Natural killer cell treated with Interleukin-12 subunit alpha and Interleukin-12 subunit beta and Interleukin-15 and Interleukin-18, amount 100 ng/mL, for 72 hours (primary cell): Measurements from ENCODE around the gene STAT4. TPM values are rescaled to one million over a fixed set of nuclear protein-coding genes. Genes with fewer than 3 reads are reported as not detected.

ENCODE experiments used
- ATAC-seq, 2 donors: fragments of 150-1000 bp; cut with Tn5 transposase in 1 of 2; sonication (Bioruptor Pico), chemical (Tn5 transposase) in 1 of 2; 2 replicates each; pipeline ENCODE4 v1.10.0; 2021
- DNase-seq: peaks from one replicate; pipeline ENCODE4 v3.0.0; 2022; ENCODE audit warnings: low spot score
- H3K27ac Mint-ChIP-seq, 2 donors: 1 replicate in 1 of 2; 2 replicates in 1 of 2; pipeline ENCODE4 v1.8.0; 2022; ENCODE audit warnings: mixed read lengths in 2 of 2, mild to moderate bottlenecking in 1 of 2, moderate library complexity in 1 of 2
- H3K27me3 Mint-ChIP-seq, 2 donors: 1 replicate in 1 of 2; 2 replicates in 1 of 2; pipeline ENCODE4 v1.8.0; 2022; ENCODE audit warnings: mixed read lengths in 2 of 2
- H3K36me3 Mint-ChIP-seq: one replicate; pipeline ENCODE4 v1.8.0; 2022; ENCODE audit warnings: mixed read lengths
- H3K4me1 Mint-ChIP-seq, 2 donors: 1 replicate in 1 of 2; 2 replicates in 1 of 2; pipeline ENCODE4 v1.8.0; 2022; ENCODE audit warnings: low read depth in 2 of 2, mixed read lengths in 2 of 2, mild to moderate bottlenecking in 1 of 2
- H3K4me3 Mint-ChIP-seq: one replicate; pipeline ENCODE4 v1.8.0; 2022; ENCODE audit warnings: mixed read lengths
- H3K9me3 Mint-ChIP-seq: 2 replicates; pipeline ENCODE4 v1.8.0; 2022; ENCODE audit warnings: mixed read lengths
- total RNA-seq, 2 donors: library from RNA; stranded (reverse); gene quantifications; one replicate each; pipeline ENCODE4 v1.2.3, GENCODE V29; 2022

STAT4 gene
- total RNA-seq, 2 donors from 2014 or later: 133 to 241 TPM

GRCh38 chr2:191031256-191031655 lies 119.5 kb downstream of the STAT4 start:
- DNase-seq (no peak), ATAC-seq (no peak)
- Mint-ChIP-seq H3K4me3 (no peak overlapping the region), H3K4me1 (peaks cover 29 to 52% of the 10 kb centered on the region in 2 donors), H3K36me3 (peaks cover 33% of the 10 kb centered on the region), H3K9me3 (no peaks in the 10 kb centered on the region), H3K27ac (peak overlapping the region; percentile 84 to 94), H3K27me3 (no peaks in the 10 kb centered on the region)

GRCh38 chr2:191030521-191031154 lies 120.2 kb downstream of the STAT4 start:
- DNase-seq (peak; percentile 68), ATAC-seq (peak; percentile 67 to 73)
- H3K27ac Mint-ChIP-seq: peak overlapping the region; percentile 84 to 94
- H3K27me3 Mint-ChIP-seq: no peaks in the 10 kb centered on the region
- peak overlapping the region; percentile 72 for H3K4me3 Mint-ChIP-seq
- peaks cover 33 to 58% of the 10 kb centered on the region in 2 donors for H3K4me1 Mint-ChIP-seq
- peaks cover 39% of the 10 kb centered on the region for H3K36me3 Mint-ChIP-seq
- no peaks in the 10 kb centered on the region for H3K9me3 Mint-ChIP-seq

GRCh38 chr2:191029280-191029950 lies 121.4 kb downstream of the STAT4 start:
- Mint-ChIP-seq H3K27me3 (no peaks in the 10 kb centered on the region), H3K4me1 (peaks cover 38 to 60% of the 10 kb centered on the region in 2 donors), H3K36me3 (peaks cover 38% of the 10 kb centered on the region), H3K4me3 (peak overlapping the region; percentile 72), H3K9me3 (no peaks in the 10 kb centered on the region), H3K27ac (peak overlapping the region; percentile 84 to 94)
- ATAC-seq: peak; percentile 73 to 78
- peak; percentile 62 for DNase-seq

GRCh38 chr2:191026377-191026776 lies 124.4 kb downstream of the STAT4 start:
- H3K9me3 Mint-ChIP-seq: no peaks in the 10 kb centered on the region
- ATAC-seq (peak in 1 of 2 donors; percentile 47), DNase-seq (no peak)
- peaks cover 38 to 57% of the 10 kb centered on the region in 2 donors for H3K4me1 Mint-ChIP-seq
- peak overlapping the region; percentile 84 to 94 for H3K27ac Mint-ChIP-seq
- H3K4me3 Mint-ChIP-seq: no peak overlapping the region
- peaks cover 29% of the 10 kb centered on the region for H3K36me3 Mint-ChIP-seq
- H3K27me3 Mint-ChIP-seq: no peaks in the 10 kb centered on the region

GRCh38 chr2:191025135-191025534 lies 125.7 kb downstream of the STAT4 start:
- Mint-ChIP-seq H3K4me1 (peaks cover 31 to 44% of the 10 kb centered on the region in 2 donors), H3K27ac (peak overlapping the region; percentile 84 to 94), H3K4me3 (peak overlapping the region; percentile 60), H3K36me3 (peaks cover 20% of the 10 kb centered on the region), H3K9me3 (no peaks in the 10 kb centered on the region), H3K27me3 (no peaks in the 10 kb centered on the region)
- no peak for ATAC-seq
- no peak for DNase-seq

- Mint-ChIP-seq H3K27me3 (no peaks in the 10 kb centered on the region), H3K4me1 (peaks cover 28% of the 10 kb centered on the region in 2 donors), H3K9me3 (no peaks in the 10 kb centered on the region), H3K4me3 (no peak overlapping the region), H3K27ac (no peak overlapping the region), H3K36me3 (peaks cover 20% of the 10 kb centered on the region)
- ATAC-seq (no peak), DNase-seq (no peak)
Measured at GRCh38 chr2:191023235-191023679, 127.5 kb downstream of the STAT4 start.

GRCh38 chr2:191020742-191021381 lies 129.9 kb downstream of the STAT4 start:
- peaks cover 2% of the 10 kb centered on the region for H3K9me3 Mint-ChIP-seq
- ATAC-seq (peak; percentile 67 to 79), DNase-seq (peak; percentile 79)
- peaks cover 12% of the 10 kb centered on the region for H3K36me3 Mint-ChIP-seq
- no peak overlapping the region for H3K4me3 Mint-ChIP-seq
- peaks cover 15 to 21% of the 10 kb centered on the region in 2 donors for H3K4me1 Mint-ChIP-seq
- H3K27ac Mint-ChIP-seq: no peak overlapping the region
- H3K27me3 Mint-ChIP-seq: no peaks in the 10 kb centered on the region

GRCh38 chr2:191020221-191020741 lies 130.5 kb downstream of the STAT4 start:
- DNase-seq: peak; percentile 94

GRCh38 chr2:191019376-191019775 lies 131.4 kb downstream of the STAT4 start:
- Mint-ChIP-seq H3K4me1 (peaks cover 7 to 16% of the 10 kb centered on the region in 2 donors), H3K27ac (no peak overlapping the region), H3K36me3 (peaks cover 10% of the 10 kb centered on the region), H3K4me3 (no peak overlapping the region), H3K27me3 (no peaks in the 10 kb centered on the region), H3K9me3 (peaks cover 2% of the 10 kb centered on the region)
- ATAC-seq (no peak), DNase-seq (no peak)

More at GRCh38 chr2:191020221-191020741, 130.5 kb downstream of the STAT4 start:
- ATAC-seq: peak; percentile 88 to 90
- Mint-ChIP-seq H3K36me3 (peaks cover 13% of the 10 kb centered on the region), H3K27ac (no peak overlapping the region), H3K27me3 (no peaks in the 10 kb centered on the region), H3K9me3 (peaks cover 2% of the 10 kb centered on the region), H3K4me3 (no peak overlapping the region), H3K4me1 (peaks cover 11 to 18% of the 10 kb centered on the region in 2 donors)

- no peak for DNase-seq
- Mint-ChIP-seq H3K27me3 (no peaks in the 10 kb centered on the region), H3K36me3 (peaks cover 10% of the 10 kb centered on the region), H3K4me3 (no peak overlapping the region), H3K27ac (no peak overlapping the region), H3K4me1 (peaks cover 7 to 16% of the 10 kb centered on the region in 2 donors), H3K9me3 (peaks cover 2% of the 10 kb centered on the region)
- ATAC-seq: no peak
Measured at GRCh38 chr2:191018643-191019119, 132.1 kb downstream of the STAT4 start.

- ATAC-seq: no peak
- Mint-ChIP-seq H3K4me3 (no peak overlapping the region), H3K9me3 (peaks cover 2% of the 10 kb centered on the region), H3K4me1 (peaks cover 7 to 16% of the 10 kb centered on the region in 2 donors), H3K27me3 (no peaks in the 10 kb centered on the region), H3K36me3 (peaks cover 10% of the 10 kb centered on the region), H3K27ac (no peak overlapping the region)
- no peak for DNase-seq
Measured at GRCh38 chr2:191018048-191018447, 132.7 kb downstream of the STAT4 start.

GRCh38 chr2:191015831-191016230 lies 135.0 kb downstream of the STAT4 start:
- Mint-ChIP-seq H3K27ac (no peak overlapping the region), H3K36me3 (peaks cover 10% of the 10 kb centered on the region), H3K9me3 (peaks cover 2% of the 10 kb centered on the region), H3K27me3 (no peaks in the 10 kb centered on the region), H3K4me3 (no peak overlapping the region), H3K4me1 (peaks cover 7 to 21% of the 10 kb centered on the region in 2 donors)
- DNase-seq (no peak), ATAC-seq (no peak)

- no peak for DNase-seq
Measured at GRCh38 chr2:191015239-191015638, 135.6 kb downstream of the STAT4 start.

More at GRCh38 chr2:191015239-191015638, 135.6 kb downstream of the STAT4 start:
- Mint-ChIP-seq H3K4me1 (peaks cover 9 to 20% of the 10 kb centered on the region in 2 donors), H3K27me3 (no peaks in the 10 kb centered on the region), H3K27ac (no peak overlapping the region), H3K36me3 (peaks cover 13% of the 10 kb centered on the region), H3K9me3 (peaks cover 2% of the 10 kb centered on the region), H3K4me3 (no peak overlapping the region)
- ATAC-seq: no peak
